ENCODE data around the gene ITGA7.

ITGA7 gene

DNA sequence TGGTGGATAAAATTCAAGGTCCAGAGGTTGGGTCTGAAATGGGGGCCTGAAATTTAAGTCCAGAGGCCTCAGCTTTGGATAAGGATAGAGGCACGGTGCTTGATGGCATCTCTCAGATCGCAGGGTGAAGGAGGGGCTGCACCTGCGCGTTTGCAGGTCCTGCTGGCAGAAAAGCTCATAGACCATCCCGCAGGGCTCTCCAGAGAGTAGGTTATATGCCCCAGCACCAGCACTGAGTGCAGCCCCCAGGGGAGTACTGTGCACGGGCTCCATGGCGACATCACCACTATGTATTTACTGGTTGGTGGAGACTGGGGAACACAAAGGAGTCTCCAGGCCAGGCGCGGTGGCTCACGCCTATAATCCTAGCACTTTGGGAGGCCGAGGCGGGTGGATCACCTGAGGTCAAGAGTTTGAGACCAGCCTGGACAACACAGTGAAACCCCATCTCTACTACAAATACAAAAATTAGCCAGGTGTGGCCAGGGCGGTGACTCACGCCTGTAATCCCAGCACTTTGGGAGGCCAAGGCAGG is 25.4 kb upstream of the ITGA7 start:
- no peak for DNase-seq

DNA sequence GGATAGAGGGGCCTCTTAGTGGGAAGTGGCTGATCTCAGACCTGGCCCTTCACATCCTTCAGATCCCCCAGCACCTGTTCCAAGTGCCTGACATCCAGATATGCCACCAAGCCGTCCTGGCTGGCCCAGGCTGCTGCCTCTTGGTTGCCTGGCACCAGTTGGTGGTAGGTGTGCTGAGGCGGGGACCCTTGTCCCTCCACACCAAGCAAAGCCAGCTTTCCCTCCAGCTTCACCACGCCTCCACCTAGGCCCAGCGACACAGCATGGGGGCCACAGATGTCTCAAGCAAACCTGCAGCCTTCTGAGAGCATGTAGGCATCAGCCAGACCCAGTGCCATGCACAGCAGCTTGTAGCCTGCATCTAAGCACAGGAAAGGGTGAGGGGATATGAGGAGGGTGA is 24.6 kb upstream of the ITGA7 start:
- DNase-seq, result no peak

DNA sequence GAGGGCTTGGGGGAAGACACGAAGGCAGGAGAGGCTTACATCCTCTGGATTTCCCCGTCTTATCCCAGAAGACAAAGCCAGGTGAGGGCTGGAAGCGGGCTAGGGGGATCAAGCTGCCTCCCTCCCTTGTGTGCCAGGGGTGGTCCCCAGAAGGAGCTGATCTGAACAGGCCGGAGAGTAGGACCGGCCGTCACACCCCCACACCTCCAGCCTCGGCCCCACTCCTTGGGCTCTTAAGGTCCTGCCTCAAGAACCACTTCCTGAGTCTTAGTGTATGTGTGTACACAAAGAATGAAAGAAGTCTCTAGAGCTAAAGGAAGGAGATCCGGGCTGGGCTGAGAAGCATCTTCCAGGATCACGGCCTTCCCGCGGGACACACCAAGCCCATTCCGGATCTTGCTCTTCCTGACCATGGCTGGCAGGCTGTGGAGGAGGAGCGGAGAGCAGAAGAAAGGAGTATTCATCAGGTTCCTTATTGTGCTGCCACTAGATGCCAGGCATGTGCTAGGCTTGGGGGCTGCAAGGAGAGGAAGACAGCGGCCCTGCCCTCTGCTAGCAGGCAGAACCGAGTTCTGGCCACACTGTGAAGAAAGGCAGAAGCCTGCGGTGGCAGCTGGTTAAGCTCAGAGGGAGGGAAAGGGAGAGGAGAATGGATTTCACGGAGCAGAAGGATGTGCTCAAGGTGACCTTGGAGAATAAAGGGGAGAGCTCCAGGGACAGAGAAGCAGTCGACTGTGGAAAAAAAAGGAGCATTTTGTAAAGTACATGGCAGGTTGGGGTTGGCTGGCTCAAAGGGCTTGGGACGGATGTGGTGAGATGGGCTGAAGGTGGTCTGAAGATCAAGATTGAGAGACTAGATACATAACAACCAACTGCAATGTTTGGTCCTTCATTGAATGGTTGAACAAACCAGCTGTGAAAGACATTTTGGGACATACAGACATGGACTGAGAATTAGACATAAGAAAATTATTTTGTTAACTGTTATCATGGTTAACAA is 22.4 kb upstream of the ITGA7 start:
- DNase-seq, result peak; percentile 76

DNA sequence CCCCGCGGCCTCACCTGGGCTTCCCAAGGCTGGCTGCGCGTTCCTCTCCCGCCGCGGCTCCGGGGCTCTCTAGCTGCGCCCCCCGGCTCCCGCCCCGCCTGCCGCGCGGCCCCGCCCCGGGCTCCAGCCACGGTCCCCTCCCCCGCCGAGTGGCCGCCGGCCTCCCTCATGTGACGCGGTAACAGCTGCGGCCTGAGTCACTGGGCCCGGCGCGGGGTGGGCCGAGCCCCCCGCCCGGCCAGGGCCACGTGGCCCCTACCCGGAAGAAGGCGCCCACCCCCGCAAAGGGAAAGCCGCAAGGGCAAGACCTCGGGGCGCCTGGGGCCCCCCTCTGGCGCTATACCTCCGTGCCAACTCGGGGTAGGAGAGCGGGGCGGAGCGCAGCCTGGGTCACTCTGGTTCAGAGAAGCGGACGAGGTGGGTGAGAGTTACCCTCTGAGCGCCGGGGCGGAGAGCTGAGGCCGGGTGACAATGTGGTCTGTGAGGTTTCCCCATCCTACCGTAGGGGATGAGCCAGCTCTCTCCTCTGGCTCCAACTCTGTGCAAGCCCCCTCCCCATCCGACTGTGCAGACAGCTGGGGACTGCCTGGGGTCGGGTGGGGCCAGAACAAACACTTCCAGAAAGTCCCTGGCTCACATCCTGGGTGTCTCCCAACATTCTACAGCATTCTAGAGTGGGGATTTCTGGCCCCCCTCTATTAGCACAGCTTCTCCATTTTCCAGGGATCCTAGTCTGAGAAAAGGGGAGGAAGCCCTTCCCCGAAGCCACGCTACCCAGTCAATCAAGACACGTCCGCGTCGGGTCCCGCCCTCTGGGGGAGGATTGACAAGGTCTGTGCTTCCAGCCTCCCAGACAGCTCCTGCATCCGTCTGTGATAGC is 21.5 kb upstream of the ITGA7 start, which contains the start of gene CD63:
Gene CD63 (minus strand): TSS at position 71 of the 880 bp plus-strand sequence. CDS start 668 bp downstream, outside the sequence.
- DNase-seq, result peak; percentile 100

DNA sequence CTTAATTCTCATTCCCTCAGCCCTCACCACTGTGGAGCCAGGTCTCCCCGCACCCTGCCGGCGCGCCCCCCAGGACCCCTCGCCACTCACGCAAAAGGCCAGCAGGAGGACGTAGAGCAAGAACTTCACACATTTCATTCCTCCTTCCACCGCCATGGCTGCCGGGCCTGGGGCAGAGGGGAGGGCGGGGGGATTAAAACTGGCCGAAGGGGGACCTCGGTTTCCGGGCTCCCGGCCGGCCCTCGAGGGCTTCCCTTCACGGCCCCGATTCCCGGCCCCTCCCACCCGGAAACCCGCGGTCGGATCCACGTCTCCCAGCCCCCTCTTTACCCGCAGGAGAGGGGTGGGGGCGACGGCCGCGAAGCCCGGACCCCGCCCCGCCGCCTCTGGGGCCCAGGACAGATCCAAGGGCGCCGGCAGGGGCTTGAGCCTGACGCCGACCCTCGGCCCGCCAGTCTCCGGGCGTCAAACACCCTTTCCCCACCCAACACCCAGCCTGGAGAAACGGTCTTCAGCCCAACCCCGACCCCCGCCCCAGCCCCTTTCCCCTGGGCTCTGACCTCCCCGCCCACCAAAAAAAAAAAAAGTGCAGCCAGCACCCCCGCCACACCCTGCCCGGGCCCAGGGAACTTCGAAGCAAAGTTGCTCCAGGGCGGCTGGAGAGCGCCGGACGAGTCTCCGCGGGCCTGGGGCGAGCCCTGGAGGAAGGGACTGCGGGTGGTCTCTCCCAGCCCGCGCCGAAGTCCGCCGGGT is 20.7 kb upstream of the ITGA7 start:
- DNase-seq, result peak; percentile 75

DNA sequence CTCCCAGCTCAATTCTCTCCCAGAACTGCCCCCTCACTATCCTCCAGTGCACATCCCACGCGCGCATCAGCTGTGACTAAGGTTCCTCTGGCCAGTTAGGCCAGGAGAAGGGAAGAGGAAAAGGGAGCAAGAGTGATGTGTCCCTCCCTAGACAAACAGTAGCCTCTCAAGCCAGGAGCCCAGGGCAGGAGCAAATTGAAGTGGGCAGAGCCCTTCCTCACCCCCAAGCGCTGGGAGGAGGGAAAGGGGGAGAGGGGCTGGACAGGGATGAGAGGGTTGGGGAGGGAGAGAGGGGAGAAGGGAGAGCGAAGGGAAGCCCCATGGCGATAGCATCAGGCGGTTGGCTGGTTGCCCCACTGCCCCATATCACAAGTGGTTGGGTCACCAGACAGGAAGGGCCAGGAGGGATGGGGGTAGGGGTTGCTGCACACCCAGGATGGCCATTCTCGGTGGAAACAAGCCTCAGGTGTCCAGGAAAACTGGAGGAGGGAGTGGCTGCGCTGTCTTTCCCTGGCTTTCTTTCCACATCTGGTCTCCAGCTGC is 20.0 kb upstream of the ITGA7 start:
- peak; percentile 94 for DNase-seq

DNA sequence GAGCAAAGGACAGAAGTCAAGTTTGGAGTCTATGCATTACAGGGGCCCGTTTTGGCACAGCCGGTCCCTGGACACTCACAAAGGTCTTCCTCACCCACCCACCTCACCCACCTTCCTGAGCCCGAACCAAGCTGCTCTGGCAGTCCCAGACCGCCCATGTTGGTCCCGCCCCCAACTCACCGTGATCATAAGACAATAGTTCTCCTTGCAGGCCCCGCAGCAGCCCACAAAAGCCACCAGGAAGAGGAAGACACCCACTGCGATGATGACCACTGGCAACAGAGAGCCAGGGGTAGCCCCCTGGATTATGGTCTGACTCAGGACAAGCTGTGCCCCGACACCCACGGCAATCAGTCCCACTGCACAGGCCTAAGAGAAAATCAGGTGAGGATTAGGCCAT is 19.3 kb upstream of the ITGA7 start:
- no peak for DNase-seq

DNA sequence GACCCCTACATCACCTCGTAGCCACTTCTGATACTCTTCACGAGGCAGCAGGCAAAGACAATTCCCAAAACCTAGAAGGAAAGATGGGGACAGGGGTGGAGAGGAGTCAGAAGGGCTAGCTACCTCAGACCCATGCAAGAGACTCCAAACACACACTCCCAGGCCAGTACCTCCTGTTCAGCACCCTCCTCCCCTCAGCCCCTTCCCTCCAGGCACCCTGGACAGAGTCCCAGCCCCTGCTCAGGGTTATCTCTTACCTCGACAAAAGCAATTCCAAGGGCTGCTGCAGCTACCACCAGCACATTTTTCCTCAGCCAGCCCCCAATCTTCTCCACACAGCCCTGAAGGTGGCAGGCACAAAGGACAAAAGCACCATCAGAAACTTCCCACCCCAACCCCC is 17.9 kb upstream of the ITGA7 start:
- no peak for DNase-seq

DNA sequence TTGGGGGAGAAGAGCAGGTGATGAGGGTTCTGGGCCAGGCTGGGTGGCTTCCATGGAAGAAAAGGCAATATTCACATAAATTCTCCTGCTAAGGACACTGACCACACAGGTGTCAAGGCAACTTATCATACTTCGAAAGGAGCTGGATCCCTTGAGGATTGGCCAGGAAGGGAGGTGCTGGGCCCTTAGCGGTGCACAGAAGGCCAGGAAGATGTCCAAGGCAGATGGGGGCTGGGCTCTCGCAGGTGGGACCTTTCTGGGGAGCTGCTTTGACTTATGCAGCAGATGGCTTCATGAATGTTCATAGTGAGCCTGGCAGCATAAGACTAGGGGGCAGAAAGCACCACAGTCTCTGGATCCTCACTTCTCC is 17.2 kb upstream of the ITGA7 start:
- DNase-seq, result no peak

DNA sequence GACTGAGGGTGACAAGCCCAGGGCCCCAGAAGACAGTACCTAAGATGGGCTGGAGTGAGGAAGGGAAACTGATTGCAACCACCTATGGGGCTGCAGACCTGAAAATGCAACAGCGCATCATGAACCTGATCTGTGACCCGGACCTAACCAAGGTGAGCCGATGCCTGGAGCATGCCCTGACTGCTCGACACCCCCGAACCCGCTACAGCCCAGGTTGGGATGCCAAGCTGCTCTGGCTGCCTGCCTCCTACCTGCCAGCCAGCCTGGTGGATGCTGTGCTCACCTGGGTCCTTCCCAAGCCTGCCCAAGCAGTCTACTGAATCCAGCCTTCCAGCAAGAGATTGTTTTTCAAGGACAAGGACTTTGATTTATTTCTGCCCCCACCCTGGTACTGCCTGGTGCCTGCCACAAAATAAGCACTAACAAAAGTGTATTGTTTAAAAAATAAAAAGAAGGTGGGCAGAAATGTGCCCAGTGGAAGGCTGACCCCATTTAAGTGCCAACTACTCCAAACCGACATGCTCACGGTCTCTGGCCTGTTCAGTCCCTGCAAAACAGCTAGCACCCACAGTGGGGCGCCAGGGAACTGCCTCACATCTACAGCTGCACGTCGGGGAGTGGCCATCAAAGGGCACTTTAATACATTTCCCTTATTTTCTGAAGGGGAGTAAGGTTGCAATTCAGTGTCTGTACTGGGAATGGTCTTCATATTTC is 16.7 kb upstream of the ITGA7 start:
- peak; percentile 52 for DNase-seq

DNA sequence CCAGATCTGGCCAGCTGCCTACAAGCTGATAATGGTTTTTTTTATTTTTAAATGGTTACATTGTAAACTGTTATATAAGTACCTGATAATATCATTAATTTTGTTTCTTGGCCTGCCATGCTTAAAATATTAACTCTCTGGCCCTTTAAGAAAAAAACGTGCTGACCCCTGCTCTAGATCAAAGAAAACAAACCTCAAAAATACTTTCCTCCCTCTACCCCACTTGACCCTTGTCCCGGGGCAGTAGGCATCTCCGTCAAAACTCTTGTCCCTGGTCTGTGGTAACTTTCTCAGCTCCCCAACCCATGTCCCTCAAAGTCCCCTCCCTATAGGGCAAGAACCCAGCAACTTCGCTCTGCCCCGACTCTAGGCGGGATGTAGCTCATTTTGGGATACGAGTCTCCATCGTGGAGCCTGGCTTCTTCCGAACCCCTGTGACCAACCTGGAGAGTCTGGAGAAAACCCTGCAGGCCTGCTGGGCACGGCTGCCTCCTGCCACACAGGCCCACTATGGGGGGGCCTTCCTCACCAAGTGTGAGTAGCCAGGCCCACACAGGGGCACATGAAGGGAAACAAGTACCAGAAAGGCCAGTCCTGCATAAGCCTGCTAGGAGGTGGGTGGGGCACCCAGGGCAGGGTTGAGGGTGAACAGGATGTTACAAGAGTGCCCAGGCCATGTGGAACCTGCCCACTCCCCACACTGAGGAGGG is 16.0 kb upstream of the ITGA7 start:
- no peak for DNase-seq

DNA sequence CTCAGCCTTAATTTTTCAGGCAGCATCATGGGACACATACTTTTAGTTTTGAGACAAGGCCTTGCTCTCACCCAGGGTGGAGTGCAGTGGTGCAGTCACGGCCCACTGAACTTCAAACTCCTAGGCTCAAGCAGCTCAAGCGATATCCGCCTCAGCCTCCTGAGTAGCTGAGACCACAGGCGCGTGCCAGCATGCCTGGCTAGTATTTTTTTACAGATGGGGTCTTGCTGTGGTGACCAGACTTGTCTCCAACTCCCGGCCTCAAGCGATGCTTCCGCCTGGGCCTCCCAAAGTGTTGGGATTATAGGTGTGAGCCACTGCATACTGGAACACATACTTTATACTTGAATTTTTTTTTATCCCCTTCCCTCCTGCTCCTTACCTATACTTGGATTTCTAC is 15.2 kb upstream of the ITGA7 start:
- DNase-seq, result no peak

DNA sequence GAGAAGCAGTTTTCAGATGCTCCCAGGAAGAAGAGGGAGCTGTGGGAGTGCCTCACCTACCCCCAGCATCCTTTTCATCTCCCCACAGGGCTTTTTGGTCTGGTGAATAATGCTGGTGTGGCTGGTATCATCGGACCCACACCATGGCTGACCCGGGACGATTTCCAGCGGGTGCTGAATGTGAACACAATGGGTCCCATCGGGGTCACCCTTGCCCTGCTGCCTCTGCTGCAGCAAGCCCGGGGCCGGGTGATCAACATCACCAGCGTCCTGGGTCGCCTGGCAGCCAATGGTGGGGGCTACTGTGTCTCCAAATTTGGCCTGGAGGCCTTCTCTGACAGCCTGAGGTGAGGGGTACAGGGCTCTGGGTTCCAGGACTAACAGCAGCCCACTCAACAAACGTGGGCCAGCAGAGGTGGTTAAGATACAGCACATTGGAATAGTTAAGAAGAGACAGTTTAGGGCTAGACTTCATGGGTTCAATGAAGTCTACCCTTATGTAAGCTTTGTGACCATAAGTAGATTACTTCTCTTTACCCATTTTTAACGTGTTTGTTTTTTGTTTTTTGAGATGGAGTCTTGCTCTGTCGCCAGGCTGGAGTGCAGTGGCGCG is 14.0 kb upstream of the ITGA7 start:
- DNase-seq, result no peak

DNA sequence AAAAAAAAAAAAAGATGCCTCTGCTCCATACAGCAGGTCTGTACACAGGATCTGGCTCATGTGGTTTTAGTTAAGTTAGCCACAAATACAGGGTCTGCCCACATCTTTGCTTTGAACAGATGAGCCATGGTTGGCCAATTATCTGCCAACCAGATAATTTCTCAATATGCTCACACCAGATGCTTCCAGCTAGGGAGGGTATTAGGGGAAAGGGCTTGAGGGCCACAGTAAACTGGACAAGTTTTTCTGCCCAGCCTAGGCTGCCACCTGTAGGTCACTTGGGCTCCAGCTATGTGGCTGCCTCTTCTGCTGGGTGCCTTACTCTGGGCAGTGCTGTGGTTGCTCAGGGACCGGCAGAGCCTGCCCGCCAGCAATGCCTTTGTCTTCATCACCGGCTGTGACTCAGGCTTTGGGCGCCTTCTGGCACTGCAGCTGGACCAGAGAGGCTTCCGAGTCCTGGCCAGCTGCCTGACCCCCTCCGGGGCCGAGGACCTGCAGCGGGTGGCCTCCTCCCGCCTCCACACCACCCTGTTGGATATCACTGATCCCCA is 13.3 kb upstream of the ITGA7 start:
- peak; percentile 93 for DNase-seq

DNA sequence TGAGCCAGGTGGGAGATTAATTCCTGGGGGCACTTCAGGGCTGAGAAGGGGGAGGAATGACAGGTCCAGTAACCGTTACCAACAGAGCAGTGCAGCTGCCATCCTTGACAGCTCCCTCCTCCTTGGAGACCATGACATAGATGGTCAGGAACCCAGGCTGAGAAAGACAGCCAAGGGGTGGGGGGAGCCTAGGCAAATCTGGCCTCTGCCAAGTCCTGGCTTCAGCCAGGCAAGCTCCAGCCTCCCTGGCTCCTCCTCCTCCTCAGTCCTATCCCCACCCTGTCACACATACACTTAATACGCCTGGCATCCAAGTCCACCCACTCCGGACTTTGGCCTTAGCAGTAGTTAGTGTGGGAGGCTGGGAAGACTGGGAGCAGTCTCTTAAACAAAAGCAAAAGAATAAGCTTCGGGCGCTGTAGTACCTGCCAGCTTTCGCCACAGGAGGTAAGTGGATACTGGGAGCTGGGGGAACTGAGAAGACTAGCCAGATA is 12.4 kb upstream of the ITGA7 start, which contains the start of gene RDH5:
Gene RDH5 (plus strand): TSS at position 323 of the 494 bp plus-strand sequence. CDS start 792 bp downstream, outside the sequence.
- peak; percentile 98 for DNase-seq

DNA sequence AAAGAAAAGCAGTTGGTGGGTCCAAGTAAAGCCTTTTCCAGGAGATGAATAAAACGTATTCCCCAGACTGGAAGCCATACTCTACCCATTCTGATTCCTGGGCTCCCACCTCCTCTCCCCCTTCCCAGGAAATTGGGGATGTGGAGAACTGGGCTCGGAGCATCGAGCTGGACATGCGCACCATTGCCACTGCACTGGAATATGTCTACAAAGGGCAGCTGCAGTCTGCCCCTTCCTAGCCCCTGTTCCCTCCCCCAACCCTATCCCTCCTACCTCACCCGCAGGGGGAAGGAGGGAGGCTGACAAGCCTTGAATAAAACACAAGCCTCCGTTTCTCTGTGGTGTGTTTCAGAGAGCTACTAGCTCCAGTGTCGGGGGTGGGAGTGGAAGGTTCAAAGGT is 11.7 kb upstream of the ITGA7 start:
- no peak for DNase-seq

DNA sequence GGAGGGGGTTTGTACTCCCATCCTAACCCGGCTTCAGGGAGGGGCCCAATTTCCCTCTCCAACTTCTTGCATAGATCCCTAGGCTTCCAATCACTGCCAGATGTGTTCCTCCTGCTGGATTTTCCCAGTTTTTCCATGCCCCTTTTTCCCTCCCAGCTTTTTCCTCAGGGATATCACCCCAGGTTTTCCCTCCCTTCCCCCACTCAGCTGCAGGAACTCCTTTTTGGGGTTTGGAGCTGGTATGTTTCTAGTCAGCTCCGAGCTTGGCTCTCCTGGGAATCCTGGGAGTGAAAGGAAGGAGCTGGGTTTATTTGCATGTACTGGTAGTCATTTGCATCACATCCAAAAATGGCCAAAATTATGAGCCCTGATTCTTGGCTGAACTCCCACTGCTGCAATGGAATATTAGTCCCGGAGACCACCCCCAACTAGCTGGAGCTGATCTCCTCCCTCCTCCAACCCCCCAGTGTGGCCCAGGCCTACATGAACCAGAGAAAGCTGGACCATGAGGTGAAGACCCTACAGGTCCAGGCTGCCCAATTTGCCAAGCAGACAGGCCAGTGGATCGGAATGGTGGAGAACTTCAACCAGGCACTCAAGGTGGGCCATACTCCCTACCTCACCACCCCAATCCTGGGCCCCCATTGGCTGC is 11.0 kb upstream of the ITGA7 start:
- DNase-seq, result no peak

DNA sequence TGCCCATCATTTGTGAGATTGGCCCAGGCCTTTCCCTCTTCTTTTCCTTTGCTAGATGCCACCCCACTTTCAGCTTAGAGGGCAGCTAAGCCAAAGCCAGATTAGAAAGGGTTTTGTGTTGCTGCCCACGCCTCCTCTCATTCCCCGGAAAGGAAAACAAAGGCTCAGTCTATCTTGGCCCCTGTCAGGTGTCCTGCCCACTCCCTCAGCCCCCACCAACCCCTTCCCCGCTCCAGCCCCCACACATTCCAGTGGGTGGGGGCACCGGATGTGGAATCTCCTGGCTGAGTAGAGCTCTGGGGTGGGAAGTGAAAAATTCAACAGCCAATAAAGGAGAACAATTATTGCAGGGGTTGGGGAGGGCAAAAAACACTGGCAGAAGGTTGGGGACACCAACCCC is 10.3 kb upstream of the ITGA7 start:
- peak; percentile 83 for DNase-seq
